T-helper 2 cell (primary cell): ENCODE data around the gene LSM14B.

Experiments used
- DNase-seq, 5 experiments: peaks; one replicate each; pipeline versions ENCODE4 v3.0.0 to v3.0.0-alpha.2; 2012 to 2022

Gene LSM14B

DNA sequence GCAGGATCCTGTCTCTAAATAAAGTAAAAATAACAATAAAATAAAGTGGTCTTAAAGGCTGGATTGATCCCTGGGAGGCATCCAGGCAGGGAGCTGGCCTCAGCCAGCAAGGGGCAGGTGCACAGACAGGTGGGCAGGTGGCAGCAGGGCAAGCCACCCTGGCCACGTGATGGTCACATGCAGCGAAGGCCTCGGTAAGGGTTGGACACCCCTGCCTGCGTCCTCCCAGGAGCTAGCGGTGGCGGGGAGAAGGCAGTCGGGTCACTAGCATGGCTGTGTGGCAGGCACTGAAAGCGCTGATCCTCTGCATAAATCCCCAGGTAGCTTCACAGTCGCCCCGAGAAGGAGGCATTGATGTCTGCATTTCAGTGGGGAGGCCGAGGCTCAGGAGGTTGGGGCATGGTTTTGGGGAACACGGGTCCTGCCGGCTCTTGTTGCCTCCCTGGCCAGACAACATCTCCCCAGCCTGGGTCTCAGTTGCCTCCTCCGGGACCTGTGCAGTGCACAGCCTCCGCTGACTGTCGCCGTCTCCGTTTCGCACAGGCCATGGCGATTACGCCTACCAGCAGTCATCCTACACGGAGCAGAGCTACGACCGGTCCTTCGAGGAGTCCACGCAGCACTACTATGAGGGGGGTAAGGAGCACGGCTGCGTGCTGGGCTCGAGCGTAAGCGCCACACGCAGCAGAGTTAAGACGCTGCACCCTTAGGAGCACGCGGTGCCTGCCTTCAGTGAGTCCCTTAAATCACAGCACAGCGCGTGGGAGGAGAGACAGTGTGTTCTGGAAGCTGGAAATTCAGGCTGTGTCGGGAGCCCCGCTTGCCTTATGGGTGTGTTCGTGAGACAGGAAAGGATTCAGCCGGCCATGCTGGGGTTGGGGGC is 42.8 kb downstream of the LSM14B start:
- no peak for DNase-seq

DNA sequence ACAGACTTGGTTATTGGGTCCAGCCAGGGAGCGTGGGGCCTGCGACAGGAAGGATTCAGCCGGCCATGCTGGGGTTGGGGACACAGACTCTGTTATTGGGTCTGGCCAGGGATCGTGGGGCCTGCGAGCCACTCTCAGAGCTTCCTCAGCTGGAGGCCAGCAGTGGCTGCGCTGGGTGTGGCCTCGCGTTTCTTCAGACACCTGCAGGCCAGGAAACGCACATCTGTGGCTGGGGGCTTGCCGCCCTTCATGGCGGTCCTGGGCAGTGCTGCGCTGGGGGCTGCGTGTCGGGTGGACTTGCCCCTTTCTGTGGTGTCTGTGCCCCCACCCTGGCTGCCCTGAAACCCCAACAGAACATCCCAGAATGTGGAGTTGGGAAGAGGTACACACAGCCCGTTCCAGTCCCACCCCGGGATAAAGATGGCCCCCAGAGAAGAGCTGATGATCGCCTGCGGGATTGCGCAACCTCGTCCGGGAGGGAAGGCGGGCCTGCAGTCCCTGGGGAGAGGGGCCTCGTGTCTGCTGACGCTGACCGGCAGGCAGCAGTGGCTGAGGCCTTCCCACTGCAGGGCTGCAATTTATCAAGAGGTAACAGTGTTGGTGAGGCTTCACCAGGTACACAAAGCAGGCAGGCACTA is 43.6 kb downstream of the LSM14B start:
- no peak for DNase-seq

DNA sequence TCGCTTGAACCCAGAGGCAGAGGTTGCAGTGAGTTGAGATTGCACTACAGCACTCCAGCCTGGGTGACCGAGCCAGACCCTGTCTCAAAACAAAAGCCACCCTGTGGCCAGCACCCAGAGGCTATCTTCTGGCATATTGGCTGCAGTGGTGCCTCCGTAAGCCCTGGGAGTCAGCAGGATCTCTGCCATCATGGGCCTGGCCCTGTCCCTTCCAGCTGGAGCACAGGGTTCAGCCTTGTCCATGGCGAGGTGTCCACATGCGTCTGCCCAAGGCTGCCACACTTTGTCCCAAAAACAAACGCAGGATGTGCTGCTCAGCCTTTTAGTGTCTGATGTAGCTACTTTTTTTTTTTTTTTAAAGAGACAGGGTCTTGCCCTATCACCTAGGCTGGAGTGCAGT is 45.2 kb downstream of the LSM14B start:
- DNase-seq = no peak

DNA sequence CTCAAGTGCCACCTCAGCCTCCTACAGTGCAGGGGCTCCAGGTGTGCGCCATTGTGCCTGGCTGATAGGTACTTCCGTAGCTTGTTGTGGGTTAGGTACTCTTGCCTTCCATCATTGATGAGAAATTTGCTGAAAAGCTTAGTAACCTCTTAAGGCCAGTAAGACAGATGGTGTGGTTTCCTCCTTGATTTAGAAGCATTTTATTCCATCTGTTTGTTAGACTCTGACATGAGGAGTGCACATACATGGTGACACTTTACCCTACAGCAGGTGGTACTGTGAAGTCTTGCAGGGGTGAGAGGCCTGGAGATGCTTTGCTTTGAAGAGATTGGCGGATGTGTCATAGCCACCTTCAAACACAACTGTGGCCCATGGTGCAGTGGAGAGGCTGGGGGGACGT is 45.8 kb downstream of the LSM14B start:
- DNase-seq = no peak

DNA sequence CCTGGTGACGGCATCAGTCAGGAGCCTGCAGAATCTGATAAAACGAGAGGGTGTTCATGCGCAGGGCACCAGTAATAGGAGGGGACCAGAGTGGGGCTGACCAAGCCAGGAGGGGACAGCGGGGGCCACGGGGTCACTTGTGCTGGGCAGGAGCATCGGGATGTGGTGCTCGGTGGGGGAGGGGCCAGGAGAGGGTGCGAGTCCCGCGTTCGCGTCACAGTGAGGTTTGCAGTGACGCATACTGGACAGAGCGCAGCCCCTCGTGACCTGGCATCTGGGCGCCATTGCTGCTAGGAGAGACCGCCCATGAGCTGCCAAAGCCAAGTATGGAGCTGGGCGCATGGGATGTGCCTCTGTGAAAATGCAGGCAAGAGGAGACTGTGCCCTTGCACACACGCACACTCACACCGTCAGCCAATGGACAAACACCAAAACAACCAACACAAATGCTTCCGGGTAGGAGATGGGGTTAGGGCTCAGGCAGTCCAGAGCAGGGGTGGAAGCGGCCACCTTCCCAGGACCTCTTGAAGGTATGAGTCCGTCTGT is 46.7 kb downstream of the LSM14B start:
- DNase-seq = no peak

DNA sequence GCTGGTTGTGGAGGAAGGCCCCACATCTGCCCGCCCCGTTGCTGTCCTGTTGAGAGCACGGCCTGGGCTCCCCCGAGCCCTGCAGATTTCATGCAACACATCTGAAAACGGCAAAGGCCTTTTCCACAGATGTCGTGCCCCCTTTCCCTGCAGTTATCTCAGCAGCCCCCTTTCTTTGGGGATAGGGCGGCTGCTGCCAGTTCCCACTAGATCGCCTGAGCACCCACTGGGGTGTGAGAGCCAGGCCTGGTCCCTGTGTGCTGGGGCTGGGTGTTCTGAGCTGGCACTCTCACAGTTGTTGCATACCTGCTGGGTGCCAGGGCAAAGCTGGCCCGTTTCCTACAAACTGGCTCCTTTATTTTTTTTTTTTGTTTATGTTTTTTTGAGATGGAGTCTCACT is 48.3 kb downstream of the LSM14B start:
- DNase-seq = no peak

DNA sequence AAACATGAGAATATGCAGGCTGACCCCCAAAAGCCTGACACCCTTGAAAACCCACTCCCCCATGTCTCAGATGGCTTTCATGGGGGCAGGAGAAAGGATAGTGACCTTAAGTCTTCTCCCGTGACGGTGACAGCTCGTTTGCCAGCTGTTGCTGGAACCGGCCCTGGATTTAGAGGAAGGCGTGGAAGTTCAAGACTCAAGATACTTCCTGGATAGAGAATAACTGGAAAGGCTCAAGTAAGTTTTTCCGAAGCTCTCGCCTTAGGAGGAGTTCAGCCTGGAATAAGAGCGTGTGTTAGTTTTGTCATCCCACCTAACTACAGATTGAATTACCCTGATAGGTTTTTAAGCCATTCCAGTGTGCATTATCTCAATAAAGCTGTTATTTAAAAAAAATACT is 49.0 kb downstream of the LSM14B start:
- no peak for DNase-seq

DNA sequence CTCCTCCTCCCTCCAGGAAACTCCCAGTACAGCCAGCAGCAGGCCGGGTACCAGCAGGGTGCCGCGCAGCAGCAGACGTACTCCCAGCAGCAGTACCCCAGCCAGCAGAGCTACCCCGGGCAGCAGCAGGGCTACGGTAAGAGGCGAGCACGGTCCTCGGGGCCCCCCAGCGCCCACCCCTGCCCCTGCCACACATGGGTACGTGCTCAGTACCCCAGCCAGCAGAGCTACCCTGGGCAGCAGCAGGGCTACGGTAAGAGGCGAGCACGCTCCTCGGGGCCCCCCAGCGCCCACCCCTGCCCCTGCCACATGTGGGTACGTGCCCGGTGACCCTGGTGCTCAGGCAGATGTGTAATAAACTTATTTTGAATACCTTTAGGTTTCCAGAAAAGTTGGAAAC is 50.4 kb downstream of the LSM14B start:
- no peak for DNase-seq

DNA sequence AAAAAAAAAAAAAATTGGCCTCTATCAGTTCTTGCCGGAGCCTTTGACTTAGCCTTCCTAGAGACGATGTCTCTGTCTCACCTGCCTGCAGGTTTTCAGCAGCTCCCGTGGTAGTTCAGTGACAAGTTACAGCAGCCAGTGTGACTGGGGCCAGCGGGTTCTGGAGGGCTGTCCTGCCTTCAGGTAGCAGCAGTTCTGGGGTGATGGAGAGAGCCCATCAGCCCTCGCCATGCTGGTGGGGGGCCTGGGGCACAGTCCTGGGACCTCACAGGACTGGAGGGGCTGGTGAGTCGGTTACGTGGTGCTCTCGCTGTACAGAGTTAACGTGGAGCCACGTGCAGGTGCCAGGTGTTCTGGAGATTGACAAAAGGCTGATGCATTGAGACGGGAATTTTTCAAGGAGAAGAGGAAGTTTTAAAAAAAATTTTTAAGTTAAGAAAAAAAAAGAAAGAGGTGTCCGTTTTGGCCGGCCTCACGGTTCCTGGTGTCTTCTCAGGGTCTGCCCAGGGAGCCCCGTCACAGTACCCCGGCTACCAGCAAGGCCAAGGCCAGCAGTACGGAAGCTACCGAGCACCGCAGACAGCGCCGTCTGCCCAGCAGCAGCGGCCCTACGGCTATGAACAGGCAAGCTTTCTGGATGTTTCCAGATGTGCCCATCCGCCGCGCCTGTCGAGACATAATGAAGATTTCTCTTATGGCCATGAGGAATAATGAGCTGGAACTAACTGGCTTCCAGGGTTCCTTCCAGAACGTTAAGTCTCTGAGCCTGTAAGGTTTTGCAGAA is 51.9 kb downstream of the LSM14B start:
- DNase-seq = no peak

DNA sequence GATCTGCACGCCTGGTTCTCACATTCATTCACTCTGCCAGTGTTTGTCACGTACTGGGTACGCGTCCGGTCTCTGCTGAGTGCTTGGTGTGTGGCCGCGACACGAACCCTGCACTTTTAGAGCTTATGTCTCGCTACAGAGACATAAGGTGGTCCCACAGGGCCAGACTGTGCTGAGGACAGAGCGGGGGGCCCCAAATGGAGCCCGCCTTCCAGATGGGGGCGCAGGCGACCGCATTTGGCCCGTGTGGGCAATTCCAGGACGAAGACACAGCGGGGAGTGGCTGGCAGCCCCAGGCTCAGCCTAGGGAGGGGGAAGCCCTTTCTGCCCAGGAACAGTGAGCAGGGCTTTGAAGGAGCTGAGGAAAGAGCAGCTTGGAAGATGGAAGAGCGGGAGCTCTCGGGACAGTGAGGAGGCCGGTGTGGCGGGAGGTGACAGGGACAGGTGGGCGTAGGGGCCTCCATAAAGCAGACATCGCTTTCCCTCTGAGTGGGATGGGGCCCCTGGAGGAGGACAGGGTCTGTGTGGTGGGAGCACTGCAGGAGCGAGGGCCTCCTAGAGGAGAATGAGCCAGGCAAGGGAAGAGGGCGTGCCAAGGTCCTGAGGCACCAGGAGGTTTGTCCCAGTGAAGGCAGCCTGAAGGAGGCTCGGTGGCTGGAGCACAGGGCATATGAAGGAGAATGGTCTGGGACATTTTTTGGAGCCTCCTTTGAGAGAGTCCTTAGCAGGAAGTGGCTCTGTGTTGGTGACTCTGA is 52.8 kb downstream of the LSM14B start:
- no peak for DNase-seq

DNA sequence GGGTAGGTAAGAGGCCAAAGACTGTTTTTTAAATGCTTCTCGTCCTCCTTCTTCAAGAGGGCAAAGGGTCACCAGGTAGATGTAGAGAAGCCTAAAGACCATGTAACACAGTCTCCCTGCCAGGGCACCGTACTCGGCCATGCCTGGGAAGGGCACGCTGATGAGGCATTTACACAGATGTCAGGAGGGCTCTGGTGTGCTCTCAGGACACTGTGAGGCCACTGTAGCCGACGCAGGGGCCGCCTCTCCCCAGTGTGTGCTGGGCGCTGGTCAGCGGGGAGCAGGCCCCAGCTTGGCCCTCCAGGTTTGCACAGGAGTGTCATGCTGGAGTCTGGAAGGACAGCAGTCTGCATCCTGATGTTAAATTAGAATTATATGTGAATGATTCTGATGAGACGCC is 53.4 kb downstream of the LSM14B start:
- DNase-seq = no peak

DNA sequence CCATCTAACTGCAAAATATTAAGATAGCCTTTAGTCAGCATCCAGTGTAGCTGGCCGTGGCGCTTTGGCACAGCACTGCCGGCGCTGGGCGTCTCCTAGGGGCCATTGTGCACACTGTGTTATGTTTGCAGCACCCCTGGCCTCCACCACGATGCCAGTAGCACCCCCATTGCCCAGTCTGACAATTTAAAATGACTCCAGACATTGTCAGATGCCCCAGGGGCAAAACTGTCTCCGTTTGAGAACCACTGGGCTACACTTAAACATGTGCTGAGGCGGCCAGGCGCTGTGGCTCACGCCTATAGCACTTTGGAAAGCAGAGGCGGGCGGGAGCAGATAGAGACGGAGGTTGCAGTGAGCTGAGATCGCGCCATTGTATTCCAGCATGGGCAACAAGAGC is 54.6 kb downstream of the LSM14B start:
- DNase-seq = no peak

DNA sequence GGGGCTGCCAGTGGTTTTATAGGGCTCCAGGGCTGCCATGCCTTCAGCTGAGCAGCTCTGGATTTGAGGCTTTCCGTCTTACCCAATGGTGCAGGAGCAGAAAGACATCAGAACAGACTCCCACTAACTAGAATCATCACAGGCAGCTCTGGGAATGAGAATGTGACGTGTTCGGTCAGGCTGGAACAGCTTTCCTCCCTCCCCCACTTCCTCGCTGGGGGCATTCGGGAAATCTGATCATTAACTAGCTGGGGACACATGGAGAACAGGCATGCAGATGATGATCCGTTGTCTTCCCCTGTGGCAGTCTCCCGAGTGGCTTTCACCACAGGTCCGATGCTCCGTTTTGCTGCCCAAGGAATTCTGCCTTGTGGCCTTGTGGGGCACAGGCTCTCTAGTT is 55.0 kb downstream of the LSM14B start:
- no peak for DNase-seq

DNA sequence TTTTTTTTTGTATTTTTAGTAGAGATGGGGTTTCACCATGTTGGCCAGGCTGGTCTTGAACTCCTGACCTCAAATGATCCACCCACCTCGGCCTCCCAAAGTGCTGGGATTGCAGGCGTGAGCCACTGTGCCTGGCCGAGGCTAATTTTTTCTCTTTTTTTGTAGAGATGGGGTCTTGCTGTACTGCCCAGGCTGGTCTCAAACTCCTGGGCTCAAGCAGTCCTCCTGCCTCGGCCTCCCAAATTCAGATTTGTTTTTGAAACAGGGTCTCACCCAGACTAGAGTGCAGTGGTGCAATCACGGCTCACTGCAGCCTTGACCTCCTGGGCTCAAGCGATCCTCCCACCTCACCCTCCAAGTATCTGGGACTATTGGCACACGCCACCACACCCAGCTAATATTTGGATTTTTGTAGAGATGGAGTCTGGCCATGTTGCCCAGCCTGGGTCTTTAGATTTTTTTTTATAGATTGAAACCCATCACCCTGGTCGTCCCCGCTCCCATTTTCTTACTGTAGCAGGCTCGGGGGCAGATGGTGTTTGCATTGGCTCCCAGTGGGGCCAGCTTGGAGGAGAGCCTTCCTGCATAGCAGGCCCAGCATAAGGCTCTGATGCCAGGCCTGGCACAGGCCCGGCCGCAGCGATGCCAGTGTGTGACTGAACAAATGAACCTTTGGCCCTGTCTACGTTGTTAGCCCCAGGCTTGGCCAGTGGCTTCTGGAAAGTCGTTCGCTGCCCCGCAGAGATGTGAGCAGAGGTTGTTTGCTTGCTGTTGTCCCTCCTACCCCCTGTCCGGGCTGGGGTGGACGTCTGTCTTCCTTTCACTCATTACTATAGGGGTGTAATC is 56.3 kb downstream of the LSM14B start:
- no peak for DNase-seq

DNA sequence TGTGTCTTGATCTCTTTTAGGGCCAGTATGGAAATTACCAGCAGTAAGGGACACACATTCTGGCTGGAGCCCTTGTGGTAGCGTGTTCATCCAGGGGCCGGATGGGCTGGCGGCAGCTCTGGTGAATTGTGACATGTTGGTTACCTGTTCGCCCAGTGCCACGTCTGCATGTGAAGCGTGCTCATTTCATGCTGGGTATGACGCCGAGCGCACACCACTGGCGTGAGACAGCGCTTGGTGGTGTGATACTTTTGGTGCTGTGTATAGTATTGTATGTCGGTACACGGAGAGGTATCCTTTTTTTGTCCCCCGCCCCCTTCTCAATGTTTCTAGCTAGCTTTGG is 56.9 kb downstream of the LSM14B start:
- no peak for DNase-seq

DNA sequence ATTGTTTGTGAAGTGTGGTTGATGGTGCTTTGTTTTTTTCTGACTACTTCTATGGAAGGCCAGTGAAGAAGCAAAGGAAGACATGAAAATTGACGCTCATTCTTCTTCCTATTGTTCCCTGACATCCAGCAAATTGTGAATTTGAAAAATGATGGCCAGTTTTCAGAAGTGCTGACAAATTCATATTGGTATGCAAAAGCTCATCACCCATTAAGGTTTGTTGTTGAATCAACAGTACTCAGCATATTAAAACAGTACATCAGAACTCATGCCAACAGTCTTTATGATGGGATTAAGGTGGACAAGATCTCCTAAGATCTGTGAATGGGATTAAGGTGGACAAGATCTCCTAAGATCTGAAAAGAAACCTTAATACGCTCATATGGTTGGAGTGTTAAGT is 59.5 kb downstream of the LSM14B start:
- no peak for DNase-seq

DNA sequence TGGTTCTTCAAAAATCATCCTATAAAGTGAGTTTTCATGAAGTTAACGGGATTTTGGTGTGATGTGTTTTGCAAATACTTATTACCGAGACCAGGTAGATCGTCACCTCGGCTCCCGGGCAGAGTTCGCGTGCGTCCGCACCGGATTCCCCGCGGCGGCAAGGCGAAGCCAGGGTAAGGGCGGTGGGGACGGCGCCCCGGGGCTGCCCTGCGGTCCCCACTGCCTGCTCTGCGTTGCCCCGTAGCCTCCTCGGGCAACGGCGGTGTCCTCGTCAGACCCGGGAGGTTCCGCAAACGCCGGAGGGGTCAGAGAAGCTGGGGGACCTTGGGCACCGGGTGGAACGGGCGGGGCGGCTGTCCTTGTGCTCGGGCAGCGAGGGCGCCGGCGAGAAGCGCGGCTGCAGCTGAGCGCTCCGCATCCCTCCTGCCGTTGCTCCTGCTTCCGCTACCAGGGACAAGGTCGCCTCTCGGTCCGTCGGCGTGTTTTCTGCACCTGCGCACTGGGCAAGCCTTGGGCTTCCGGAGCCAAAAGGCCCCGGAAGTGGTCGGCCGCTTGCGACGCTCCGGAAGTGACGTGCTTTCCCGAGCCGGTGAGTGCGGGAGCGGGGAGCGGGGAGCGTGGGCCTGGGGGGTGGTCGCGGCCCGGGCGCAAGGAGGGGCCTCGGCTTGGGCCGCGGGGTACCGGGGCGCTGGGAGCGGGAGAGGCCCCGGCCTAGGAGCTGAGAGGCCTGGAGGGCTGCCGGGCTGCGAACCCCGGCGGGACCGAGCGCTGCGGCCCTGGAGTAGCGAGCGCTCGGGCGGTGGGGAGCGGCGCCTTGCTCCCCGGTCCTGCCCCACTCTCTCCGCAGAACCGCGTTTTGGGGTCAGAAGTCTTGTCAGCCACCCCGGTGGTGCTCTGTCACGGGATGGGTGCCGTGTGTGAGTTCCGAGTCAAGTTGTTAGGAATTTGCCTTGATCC is 60.5 kb downstream of the LSM14B start, which contains the start of gene MTG2:
MTG2 (plus strand) TSS at position 560 of the 957 bp plus-strand sequence. CDS start 10,393 bp downstream, outside the sequence.
- DNase-seq = peak; percentile 83 to 97 (median 91)

DNA sequence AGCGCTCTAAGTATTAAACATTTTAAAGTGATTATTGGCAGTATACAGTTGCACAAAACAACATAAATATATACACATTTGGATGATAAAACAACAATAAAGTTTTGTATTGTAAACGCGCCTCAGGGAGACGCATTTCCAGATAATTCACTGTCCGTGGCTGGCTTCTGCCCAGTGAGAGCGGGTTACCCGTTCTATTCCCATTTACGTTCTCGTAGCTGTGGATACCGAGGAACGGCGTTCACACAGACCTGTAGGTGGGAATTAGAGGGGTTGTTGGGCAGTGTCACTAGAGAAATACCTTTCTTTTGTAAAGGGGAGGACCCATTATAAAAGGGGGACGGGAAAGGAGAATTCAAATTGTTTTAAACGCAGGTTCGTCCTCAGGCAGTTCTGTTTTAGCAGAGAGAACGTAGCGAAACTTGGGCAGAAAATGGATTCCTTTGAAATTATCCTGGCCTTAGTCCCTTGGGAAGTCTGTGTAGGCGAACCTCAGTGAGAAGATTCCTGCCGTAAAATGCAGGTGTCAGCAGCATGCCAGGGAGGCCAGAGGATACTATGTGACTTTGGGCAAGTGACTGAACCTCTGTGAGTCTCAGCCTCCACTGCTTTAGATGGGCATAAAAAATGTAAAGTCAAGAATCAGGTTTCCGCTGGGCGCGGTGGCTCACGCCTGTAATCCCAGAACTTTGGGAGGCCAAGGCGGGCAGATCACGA is 61.3 kb downstream of the LSM14B start:
- no peak for DNase-seq
